WTC11 (cell line): Measurements from ENCODE around the gene NCSTN. TPM values are rescaled to one million over a fixed set of nuclear protein-coding genes. Genes with fewer than 3 reads are reported as not detected.

ENCODE experiments used
- ATAC-seq: fragments of 200-7000 bp; cut with Tn5 transposase; 2 replicates; pipeline ENCODE4 v1.10.0; 2021; ENCODE audit warnings: mild to moderate bottlenecking, moderate library complexity
- Bru-seq: library from RNA; stranded (reverse); fragments of 400-500 nt; gene quantifications from one replicate; lab custom pipeline; 2021; lab: Mats Ljungman, UMichigan
- CTCF ChIA-PET: fragments of 300-600 bp; sonication (Branson Sonifier 250); formaldehyde crosslinking; loops from one replicate; lab custom pipeline; 2021; ENCODE audit warnings: antibody characterized with exemption; lab: Charles Lee
- POLR2A ChIA-PET: fragments of 350-600 bp; sonication (Branson Sonifier 250); formaldehyde crosslinking; loops from one replicate; lab custom pipeline; 2021; ENCODE audit warnings: antibody characterized with exemption; lab: Charles Lee
- DNase-seq: peaks from one replicate; pipeline ENCODE4 v3.0.0; 2021; ENCODE audit warnings: low spot score
- H3K27ac Mint-ChIP-seq: 2 replicates; pipeline ENCODE4 v1.8.0; 2021; ENCODE audit warnings: mixed read lengths
- H3K27me3 Mint-ChIP-seq: 2 replicates; pipeline ENCODE4 v1.8.0; 2021; ENCODE audit warnings: low read depth, mild to moderate bottlenecking, moderate library complexity, mixed read lengths
- H3K36me3 Mint-ChIP-seq: 2 replicates; pipeline ENCODE4 v1.8.0; 2021; ENCODE audit warnings: mixed read lengths
- H3K4me1 Mint-ChIP-seq: 2 replicates; pipeline ENCODE4 v1.8.0; 2022; ENCODE audit warnings: mixed read lengths
- H3K4me3 Mint-ChIP-seq: 2 replicates; pipeline ENCODE4 v1.8.0; 2021; ENCODE audit warnings: mild to moderate bottlenecking, moderate library complexity, mixed read lengths
- H3K9me3 Mint-ChIP-seq: 2 replicates; pipeline ENCODE4 v1.8.0; 2021; ENCODE audit warnings: mixed read lengths
- AFF4 ChIP-seq: sonication (generic); formaldehyde crosslinking; IDR thresholded peaks from 2 replicates; pipeline ENCODE4 v1.8.1; 2023; ENCODE audit warnings: mild to moderate bottlenecking, missing genetic modification reagents, borderline replicate concordance
- AR ChIP-seq: fragments of 250-450 bp; sonication (Bioruptor Pico); IDR thresholded peaks from 2 replicates; pipeline ENCODE4 v1.9.0; 2021; ENCODE audit warnings: mild to moderate bottlenecking
- ARID4B ChIP-seq: sonication (generic); formaldehyde crosslinking; IDR thresholded peaks from 2 replicates; pipeline ENCODE4 v1.8.0; 2023; ENCODE audit warnings: missing genetic modification reagents, mild to moderate bottlenecking, borderline replicate concordance
- ATF1 ChIP-seq: sonication (generic); formaldehyde crosslinking; IDR thresholded peaks from 2 replicates; pipeline ENCODE4 v1.8.1; 2023; ENCODE audit warnings: mild to moderate bottlenecking, moderate library complexity, missing genetic modification reagents
- ATF3 ChIP-seq: sonication (generic); formaldehyde crosslinking; conservative IDR thresholded peaks from 2 replicates; pipeline ENCODE4 v1.8.1; 2022; ENCODE audit warnings: mild to moderate bottlenecking, missing genetic modification reagents
- E2F1 ChIP-seq: sonication (generic); formaldehyde crosslinking; IDR thresholded peaks from 2 replicates; pipeline ENCODE4 v1.8.0; 2022; ENCODE audit warnings: mild to moderate bottlenecking, missing genetic modification reagents
- E2F5 ChIP-seq: sonication (generic); formaldehyde crosslinking; IDR thresholded peaks from 2 replicates; pipeline ENCODE4 v1.8.1; 2022; ENCODE audit warnings: mild to moderate bottlenecking, moderate library complexity, missing genetic modification reagents
- FOXP4 ChIP-seq: sonication (generic); formaldehyde crosslinking; IDR thresholded peaks from 2 replicates; pipeline ENCODE4 v1.8.0; 2022; ENCODE audit warnings: mild to moderate bottlenecking, missing genetic modification reagents
- JUN ChIP-seq: sonication (generic); formaldehyde crosslinking; IDR thresholded peaks from 2 replicates; pipeline ENCODE4 v1.8.0; 2023; ENCODE audit warnings: mild to moderate bottlenecking, missing genetic modification reagents
- NFE2L1 ChIP-seq: sonication (generic); formaldehyde crosslinking; IDR thresholded peaks from 2 replicates; pipeline ENCODE4 v1.8.1; 2023; ENCODE audit warnings: missing genetic modification reagents
- RORB ChIP-seq: fragments of 250-450 bp; sonication (Bioruptor Pico); IDR thresholded peaks from 2 replicates; pipeline ENCODE4 v1.9.0; 2021; ENCODE audit warnings: mild to moderate bottlenecking
- SMAD3 ChIP-seq: sonication (generic); formaldehyde crosslinking; IDR thresholded peaks from 2 replicates; pipeline ENCODE4 v1.8.0; 2022; ENCODE audit warnings: missing genetic modification reagents, mild to moderate bottlenecking, borderline replicate concordance
- SOX15 ChIP-seq: fragments of 250-450 bp; sonication (Bioruptor Pico); IDR thresholded peaks from 2 replicates; pipeline ENCODE4 v1.9.0; 2021; ENCODE audit warnings: mild to moderate bottlenecking
- USF2 ChIP-seq: sonication (generic); formaldehyde crosslinking; IDR thresholded peaks from 2 replicates; pipeline ENCODE4 v1.8.1; 2023; ENCODE audit warnings: mild to moderate bottlenecking, missing genetic modification reagents, moderate library complexity
- ZBTB21 ChIP-seq: sonication (generic); formaldehyde crosslinking; IDR thresholded peaks from 2 replicates; pipeline ENCODE4 v1.8.1; 2023; ENCODE audit warnings: mild to moderate bottlenecking, missing genetic modification reagents, borderline replicate concordance
- ZNF416 ChIP-seq: fragments of 250-450 bp; sonication (Bioruptor Pico); IDR thresholded peaks from 2 replicates; pipeline ENCODE4 v1.9.0; 2021; ENCODE audit warnings: mild to moderate bottlenecking, inconsistent platforms
- long read RNA-seq, 3 experiments: library from RNA in 1 of 3; library from capped mRNA in 1 of 3; library from polyadenylated mRNA in 1 of 3; unstranded in 2 of 3; stranded (forward) in 1 of 3; transcript quantifications; one replicate each; pipeline ENCODE4 v2.0.0, GENCODE V29; 2021
- total RNA-seq: library from RNA; stranded (reverse); gene quantifications from 3 replicates; pipeline ENCODE4 v1.2.3, GENCODE V29; 2021

The NCSTN gene
- total RNA-seq (58.2 to 72.7 TPM (median 71.9 TPM) in 3 replicates), Bru-seq, nascent RNA (percentile 83 among the genes with signal in this experiment)
- long read RNA-seq, experiment 1, transcript NCSTN-201 (17 exons, 2,936 nt): major isoform, 213 of 275 reads
- long read RNA-seq, experiment 1, partial matches to known transcripts: 16 of 275 reads
- long read RNA-seq, experiment 1, other reads (novel, unspliced or antisense): 45 of 275 reads
- long read RNA-seq, experiment 2, transcript NCSTN-201 (17 exons, 2,936 nt): major isoform, 24 of 62 reads
- long read RNA-seq, experiment 2, partial matches to known transcripts: 23 of 62 reads
- long read RNA-seq, experiment 2, other reads (novel, unspliced or antisense): 12 of 62 reads
- long read RNA-seq, experiment 3, transcript NCSTN-201 (17 exons, 2,936 nt): major isoform, 11 of 21 reads
- long read RNA-seq, experiment 3, partial matches to known transcripts: 4 of 21 reads
- long read RNA-seq, experiment 3, other reads (novel, unspliced or antisense): 5 of 21 reads

GRCh38 chr1:160342953-160343869, at the start of gene NCSTN, which contains the start of gene COPA:
Gene NCSTN (plus strand): TSS chr1:160343383. CDS start chr1:160343397, 14 bp downstream.
Gene COPA (minus strand): TSS chr1:160343250. CDS start chr1:160343170, 80 bp downstream.
- ChIA-PET CTCF (interaction anchor here (0.7 to 2.7 kb wide), 6 partner anchors 12 to 91 kb away, joined by 3 to 8 read pairs (median 4); no protein-coding TSS in a partner anchor), POLR2A (interaction anchor here (0.7 kb wide), 1 partner anchor 81 kb away, joined by 3 read pairs; no protein-coding TSS in a partner anchor)
- ATAC-seq (peak; percentile 99), DNase-seq (peak; percentile 93)
- Mint-ChIP-seq H3K27ac (peak within 1 kb of the TSS; percentile 100), H3K4me1 (peaks cover 26% of the 10 kb centered on the region), H3K9me3 (no peaks in the 10 kb centered on the region), H3K4me3 (peak within 1 kb of the TSS; percentile 100), H3K36me3 (peaks cover 37% of the 10 kb centered on the region), H3K27me3 (no peaks in the 10 kb centered on the region)
- TF ChIP-seq USF2 (no peak), ATF1 (CRISPR knock-in tag) (no peak), ATF3 (no peak), FOXP4 (CRISPR knock-in tag) (peak; percentile 74), E2F1 (CRISPR knock-in tag) (no peak), NFE2L1 (CRISPR knock-in tag) (no peak), ZBTB21 (0 out of 2 replicates have a peak, but pooled peaks have one; percentile 73), E2F5 (CRISPR knock-in tag) (0 out of 2 replicates have a peak, but pooled peaks have one; percentile 43), ARID4B (CRISPR knock-in tag) (peak; percentile 78; the same call in 1 of the 2 replicates), JUN (CRISPR knock-in tag) (no peak), AFF4 (CRISPR knock-in tag) (no peak), RORB (CRISPR knock-in tag) (no peak), AR (CRISPR knock-in tag) (no peak), SMAD3 (no peak), ZNF416 (CRISPR knock-in tag) (no peak), SOX15 (no peak)
